Measurements from ENCODE around the gene ATE1.

Gene ATE1

GRCh38 chr10:121715076-121715475 lies 212.8 kb downstream of the ATE1 start:
- H3K27ac ChIP-seq: no peak overlapping the region
- TF ChIP-seq CTCF (conservative IDR thresholded peaks at IDR 0.05): no peak

GRCh38 chr10:121713486-121713885 lies 214.3 kb downstream of the ATE1 start:
- H3K27ac ChIP-seq: no peak overlapping the region
- TF ChIP-seq CTCF (conservative IDR thresholded peaks at IDR 0.05): no peak

GRCh38 chr10:121710971-121711370 lies 216.9 kb downstream of the ATE1 start:
- TF ChIP-seq CTCF (conservative IDR thresholded peaks at IDR 0.05): no peak
- H3K27ac ChIP-seq: no peak overlapping the region

- no peak overlapping the region for H3K27ac ChIP-seq
- no peak for TF ChIP-seq CTCF (conservative IDR thresholded peaks at IDR 0.05)
Observed at GRCh38 chr10:121710207-121710606, 217.6 kb downstream of the ATE1 start.

GRCh38 chr10:121709675-121710073 lies 218.2 kb downstream of the ATE1 start:
- TF ChIP-seq CTCF (conservative IDR thresholded peaks at IDR 0.05): no peak
- no peak overlapping the region for H3K27ac ChIP-seq

- TF ChIP-seq CTCF (conservative IDR thresholded peaks at IDR 0.05): no peak
- H3K27ac ChIP-seq: no peak overlapping the region
Observed at GRCh38 chr10:121708728-121709674, 218.8 kb downstream of the ATE1 start.

- no peak for TF ChIP-seq CTCF (conservative IDR thresholded peaks at IDR 0.05)
- no peak overlapping the region for H3K27ac ChIP-seq
Observed at GRCh38 chr10:121702351-121703320, 225.2 kb downstream of the ATE1 start.
